ENCODE results near the gene TMEM179.

GRCh38 chr14:104643306-104643705 is 38.7 kb upstream of the TMEM179 start:
- TF ChIP-seq CTCF (IDR thresholded peaks at IDR 0.05), result no peak
- TF ChIP-seq POLR2AphosphoS5 (IDR thresholded peaks at IDR 0.05), result no peak
- no peak for TF ChIP-seq POLR2A (IDR thresholded peaks at IDR 0.05)

Data from upper lobe of left lung (tissue), 4 donors.